GM19099 (cell line): ENCODE results near the gene B3GLCT.

Experiments used
- POLR2A ChIP-seq: IDR thresholded peaks from 3 replicates; pipeline ENCODE4 v1.6.1; 2011; ENCODE audit warnings: low read depth; ENCODE audit not compliant: insufficient read length; ENCODE audit errors: extremely low read depth

Gene B3GLCT

DNA sequence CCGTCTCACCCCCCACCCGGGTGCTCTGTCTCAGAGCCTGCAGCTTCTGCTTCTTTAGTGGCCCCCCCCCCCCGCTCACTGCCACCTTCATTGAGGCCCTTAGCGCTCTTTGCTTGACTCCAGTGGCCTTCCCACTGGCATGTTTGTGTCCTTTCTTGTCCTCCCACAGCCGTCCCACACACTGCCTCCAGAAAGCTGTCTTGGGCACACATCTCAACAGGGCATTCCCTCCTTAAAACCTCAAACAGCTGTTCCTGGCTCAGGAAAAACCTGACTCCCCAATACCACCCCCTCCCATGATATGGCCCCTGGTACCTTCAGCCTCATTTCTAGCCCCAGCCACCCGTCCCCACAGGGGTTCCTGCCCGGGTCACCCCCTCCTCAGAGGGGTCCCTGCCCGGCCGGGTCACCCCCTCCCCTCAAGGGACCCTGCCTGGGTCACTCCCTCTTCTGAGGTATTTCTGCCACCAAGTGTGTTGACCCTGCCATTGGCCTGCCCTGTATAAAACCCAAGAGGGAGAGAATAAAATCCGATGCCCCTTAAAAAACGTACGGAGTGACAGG, 8.9 kb downstream of the B3GLCT start:
- no peak for TF ChIP-seq POLR2A

DNA sequence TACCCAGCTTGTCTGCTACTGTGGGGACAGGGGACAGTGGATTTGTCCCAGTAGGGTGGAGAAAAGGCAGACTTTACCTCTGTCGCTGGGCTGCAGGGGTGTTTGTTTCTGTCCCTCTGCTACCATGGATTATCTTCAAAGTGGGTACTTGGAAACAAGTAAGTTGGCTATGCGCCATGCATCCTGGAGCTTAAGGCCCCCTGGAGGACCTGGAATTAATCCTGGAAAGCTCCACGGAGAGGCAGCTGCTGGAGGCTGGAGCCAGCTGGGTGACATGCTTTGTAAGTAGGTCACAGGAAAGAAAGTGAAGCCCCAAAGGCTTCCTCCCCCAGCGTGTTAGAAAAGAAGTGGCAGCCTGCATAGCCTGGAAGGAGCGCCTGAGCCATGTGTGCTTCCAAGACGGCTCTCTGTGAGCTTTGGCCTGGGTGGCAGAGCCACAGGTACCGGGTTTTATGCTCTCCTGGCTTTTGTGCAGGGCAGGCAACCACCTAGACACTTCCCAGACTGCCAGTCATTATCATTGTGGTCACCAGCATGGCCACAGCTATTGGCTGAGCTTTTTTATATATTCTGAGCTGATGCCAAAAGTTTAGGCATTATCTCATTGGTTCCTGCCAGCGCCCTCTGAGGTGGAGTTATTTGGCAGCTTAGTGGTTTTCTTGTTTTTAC, 9.5 kb downstream of the B3GLCT start:
- TF ChIP-seq POLR2A = no peak

DNA sequence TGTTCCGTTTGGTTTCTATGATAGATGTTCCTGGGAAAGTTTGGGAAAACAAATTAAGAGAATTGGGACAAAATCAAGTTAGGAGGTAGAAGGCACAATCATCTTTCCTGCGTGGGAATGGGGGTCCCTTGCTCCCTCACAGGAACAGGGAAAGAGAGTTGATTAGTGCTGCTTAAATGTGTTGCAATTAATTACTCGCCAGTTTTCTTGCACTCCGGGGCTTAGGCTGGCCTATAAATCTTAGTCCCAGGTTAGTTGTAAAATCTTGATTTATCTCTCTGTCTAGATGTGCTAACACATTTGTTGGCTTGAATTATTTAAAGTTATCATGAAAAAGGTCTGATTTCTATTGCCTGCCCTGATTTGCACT, 10.1 kb downstream of the B3GLCT start:
- TF ChIP-seq POLR2A = no peak

DNA sequence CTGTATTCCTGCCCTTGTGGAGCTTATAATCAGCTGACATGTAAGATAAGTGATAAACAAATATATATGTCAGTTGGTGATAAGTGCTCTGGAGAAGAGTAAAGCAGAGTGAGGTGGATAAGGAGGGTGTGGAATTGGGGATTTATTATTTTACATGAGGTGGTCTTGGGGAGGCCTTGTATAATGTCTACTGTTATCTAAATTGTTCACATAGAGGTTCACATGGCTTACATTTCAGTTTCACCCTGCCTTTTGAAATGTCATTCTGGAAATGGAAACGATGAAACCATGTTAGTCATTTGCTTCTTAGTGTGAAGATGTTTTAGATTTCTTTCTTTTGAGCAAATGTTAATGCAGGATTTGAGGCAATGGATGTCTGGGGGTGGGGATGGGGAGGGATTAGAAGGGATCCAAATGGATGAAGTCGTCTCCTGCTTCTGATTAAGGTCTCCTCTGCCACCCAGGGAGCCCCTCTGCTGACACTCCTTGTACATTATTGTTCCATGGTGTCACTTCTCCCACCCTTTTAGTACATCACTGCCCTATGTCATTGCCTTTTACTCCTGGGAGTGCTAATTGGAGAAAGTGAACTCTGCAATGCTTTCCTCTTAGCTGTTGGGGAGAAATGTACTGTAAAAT, 14.0 kb downstream of the B3GLCT start:
- no peak for TF ChIP-seq POLR2A

DNA sequence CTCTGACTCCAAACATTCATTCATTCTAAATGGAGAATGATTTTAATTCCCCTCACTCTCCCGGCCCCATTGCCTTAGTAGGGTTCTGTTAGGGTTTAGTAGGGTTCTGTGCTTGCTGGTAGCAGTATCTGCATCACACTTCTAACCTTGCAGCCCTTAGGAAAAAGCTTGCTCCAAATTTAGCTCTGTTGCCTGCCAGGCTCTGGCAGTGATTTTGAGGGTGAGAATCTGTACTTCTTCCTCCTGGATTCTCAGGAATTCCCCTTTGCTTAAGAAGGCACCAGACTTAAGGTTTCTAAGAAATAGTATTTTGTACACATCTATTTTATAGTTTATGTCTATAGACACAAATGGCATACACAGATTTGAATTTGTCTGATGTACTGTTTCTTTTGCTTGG, 14.7 kb downstream of the B3GLCT start:
- no peak for TF ChIP-seq POLR2A

DNA sequence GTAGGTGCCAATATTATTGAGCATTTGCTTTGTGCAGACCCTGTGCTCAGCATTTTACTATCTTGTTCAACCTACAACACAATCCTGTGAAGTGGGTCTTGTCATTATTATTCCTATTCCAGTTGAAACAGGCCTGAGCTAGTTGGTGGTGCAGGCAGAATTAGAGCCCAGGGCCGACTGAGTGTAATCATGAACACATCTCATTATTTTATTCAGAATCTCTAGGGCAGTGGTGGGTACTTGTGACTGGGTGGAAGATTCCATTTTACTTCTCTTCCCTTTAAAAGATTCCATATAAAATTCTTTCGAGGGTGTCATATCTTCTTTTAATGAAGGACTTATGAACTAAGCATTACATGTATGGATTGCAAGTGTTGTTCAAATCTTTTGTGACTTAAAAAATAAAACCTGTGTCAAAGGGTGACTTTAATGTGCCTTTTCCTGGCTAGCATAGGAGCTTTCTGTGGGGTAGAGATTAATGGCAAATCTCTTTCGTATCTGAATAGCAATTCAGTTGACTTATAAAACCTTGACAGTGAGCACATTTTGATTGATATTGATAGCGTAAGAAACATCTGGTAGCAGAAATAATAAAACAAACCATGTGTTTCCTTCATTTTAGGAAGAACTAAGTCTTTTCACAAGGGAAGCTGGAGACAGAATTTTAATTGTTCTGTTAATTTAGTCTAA, 20.3 kb downstream of the B3GLCT start:
- TF ChIP-seq POLR2A = no peak

DNA sequence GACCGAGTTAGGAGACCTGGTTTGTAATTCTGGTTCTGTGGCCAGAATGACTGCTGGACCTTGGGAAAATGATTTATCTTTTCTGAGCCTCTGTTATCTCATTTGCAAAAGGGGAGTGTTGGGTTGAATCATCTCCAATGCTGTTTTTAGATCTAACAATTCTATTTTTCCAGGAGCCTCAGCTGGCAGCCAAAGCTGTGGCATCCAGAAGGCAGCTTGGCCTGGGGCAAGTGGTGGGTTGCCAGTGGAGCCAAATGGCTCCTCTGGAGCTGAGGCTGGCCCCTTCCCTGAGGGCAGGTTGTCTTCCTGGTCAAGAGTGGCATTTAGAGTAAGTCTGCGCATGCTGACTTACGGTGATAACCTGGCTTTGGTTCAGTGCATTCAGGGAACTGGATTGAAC, 21.3 kb downstream of the B3GLCT start:
- TF ChIP-seq POLR2A = no peak

DNA sequence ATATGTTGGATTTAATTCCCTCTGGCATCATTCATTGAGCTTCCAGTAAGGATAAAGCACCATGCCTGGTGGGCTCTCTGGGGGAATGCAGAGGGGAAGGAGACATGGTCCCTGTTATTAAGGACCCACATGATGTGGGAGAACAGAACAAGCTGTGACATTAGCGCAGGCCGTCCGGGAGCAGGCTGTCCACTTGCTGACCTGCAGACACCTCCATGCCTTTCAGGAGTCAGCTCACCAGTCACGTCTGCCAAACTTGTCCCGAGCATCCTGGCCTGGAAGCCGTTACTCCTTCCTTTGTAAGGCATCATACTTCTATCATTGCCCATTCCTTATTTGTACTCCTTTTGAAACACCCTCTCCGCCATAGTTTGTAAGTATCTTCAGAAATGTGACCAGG, 23.4 kb downstream of the B3GLCT start:
- no peak for TF ChIP-seq POLR2A

DNA sequence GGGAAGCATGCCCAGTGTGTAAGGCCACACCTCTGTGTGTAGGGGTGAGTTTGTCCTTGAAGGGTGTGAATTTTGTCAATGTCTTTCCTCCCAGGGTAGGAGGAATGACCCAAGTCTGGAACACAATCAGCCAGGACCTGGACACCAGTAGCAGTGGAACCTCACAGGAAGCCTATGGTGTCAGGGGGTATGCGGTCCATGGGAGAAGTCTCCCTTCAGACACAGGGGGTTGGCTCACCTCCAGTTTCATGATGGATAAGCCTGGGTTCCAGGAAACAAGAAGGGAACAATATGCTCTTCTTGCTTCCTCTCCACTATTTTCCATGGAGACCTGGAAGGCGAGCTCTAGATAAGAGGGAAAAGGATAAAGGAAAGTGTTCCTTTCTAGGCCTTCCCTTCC, 23.9 kb downstream of the B3GLCT start:
- no peak for TF ChIP-seq POLR2A

DNA sequence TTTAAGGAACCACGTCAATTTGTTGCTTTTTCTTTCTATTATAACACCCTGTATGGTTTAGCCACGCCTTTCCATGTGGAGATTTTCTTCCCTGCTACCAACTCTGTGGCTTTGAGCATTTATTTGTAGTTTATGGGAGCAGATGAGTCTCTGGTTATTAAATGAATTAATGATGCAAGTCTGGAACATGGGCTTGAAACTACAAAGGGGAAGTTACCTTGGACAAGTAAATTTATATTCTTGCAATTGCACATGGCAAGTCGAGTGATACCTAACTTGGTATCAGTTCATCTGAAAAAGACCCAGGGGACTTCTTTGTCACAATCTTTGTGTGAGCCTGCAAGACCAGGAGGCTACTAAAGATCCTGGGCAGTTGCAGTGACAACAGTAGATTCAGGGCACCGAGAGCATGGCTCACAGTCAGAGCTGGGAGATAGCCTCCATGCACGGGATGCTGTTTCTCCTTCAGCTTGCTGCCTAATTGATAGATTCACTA, 24.4 kb downstream of the B3GLCT start:
- TF ChIP-seq POLR2A = no peak

DNA sequence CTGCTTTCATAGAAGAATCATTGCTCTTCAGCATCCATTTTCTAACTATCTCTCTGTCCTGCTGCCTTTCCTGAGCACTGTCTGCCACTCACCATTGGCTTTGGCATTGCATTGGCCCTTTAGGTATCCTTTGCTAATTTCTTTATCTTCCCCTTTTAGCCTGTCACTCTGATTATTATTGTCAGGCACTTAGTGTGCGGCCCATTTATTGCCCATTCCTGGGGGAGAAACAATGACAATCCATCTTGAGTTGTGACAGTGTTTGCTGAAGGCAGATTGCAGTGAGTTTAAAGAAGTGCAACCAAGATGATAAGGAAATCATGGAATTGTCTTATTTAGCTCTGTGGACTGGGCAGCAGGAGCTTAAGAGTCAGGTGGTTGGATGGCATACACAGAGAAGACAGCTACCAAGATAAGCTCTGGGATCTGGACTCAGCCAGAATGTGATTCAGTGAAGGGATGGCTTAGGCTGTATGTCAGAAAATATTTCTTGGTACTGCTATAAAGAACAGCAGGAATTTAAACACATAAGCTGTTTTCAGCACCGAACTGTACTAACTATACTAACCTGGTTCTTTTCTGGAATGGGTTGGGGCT, 25.3 kb downstream of the B3GLCT start:
- no peak for TF ChIP-seq POLR2A

DNA sequence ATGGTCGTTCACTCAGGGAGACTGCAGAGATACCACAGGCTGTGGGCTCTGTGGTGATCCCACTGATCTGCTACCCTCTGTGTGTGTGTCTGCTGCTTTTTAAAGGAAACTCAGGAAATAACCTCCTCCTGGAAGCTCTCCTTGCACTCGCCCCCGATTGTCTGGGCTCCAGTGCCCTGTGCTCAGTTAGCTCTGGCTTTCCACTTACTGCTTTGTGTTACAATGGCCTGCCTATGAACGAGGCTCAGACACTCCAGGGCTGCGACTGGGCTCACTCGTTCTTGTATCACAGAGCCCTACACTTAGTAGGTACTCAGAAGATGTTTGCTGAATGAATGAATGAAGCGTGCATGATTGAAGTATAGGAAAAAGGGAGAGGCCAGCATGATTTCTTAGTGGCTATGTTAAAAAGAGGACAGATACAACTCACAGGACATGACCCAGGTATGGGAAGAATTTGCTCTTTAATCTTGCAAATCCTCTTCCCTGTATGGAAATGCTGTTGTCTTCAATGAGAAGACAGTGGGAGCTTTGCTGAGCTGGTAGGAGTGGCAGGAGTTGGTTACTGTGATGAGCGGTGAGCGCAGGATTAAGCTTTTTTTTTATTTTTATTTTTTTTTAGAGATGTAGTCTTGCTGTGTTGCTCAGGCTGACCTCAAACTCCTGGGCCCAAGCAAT, 26.4 kb downstream of the B3GLCT start:
- no peak for TF ChIP-seq POLR2A

DNA sequence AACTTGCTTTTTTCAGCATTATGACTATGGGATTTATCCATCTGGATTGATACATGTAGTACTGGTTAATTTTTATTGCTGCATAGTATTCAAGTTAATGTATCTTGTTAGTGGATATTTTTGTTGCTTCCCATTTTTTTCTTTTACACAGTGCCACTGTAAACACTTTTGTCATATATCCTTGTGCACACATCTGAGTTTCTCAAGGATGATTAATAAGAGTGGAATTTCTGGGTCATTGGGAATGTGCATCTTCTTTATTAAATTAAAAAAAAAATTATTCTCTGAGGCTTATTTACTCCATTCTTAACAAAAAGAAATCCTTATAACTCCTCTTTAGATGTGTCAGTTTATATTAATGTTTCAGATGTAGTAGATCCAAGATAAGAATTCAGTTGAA, 27.3 kb downstream of the B3GLCT start:
- TF ChIP-seq POLR2A = no peak

DNA sequence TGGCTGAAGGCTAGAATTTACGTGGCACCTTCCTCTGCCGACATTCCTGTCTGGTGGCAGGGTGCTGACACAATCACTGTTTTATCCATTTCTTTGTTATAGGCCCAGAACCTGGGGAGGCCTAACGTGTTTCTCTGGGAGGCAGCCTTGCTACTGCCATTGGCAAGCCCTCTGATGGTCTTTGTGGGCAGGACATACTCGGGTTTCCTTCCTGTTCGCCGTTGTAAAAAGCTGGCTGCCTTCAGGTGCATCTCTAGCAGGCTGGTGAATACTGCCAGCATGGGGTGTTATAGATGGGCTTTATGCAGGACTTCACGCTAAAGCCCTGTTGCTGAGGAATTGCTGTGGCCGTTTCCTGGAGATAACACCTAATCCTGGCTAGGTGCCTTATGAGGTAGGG, 28.1 kb downstream of the B3GLCT start:
- TF ChIP-seq POLR2A = no peak

DNA sequence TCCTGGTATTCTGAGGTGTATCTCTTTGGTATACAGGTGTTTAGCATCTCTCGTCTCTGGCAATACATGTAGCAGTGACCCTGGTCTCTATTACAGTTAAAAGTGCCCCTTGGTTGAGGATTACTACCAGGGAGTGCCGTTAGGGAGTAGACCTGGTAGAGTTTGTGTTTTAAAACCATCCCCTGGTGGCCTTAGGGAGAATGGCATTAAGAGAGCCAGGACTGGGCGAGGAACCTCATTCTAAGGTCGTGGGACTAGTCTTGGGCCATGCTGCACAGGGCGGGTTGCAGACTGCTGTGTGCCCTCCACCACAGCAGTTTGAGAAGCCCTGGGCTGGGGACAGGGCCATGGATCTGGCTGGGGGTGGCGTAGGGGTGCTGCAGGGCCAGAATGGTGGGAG, 35.0 kb downstream of the B3GLCT start:
- no peak for TF ChIP-seq POLR2A

DNA sequence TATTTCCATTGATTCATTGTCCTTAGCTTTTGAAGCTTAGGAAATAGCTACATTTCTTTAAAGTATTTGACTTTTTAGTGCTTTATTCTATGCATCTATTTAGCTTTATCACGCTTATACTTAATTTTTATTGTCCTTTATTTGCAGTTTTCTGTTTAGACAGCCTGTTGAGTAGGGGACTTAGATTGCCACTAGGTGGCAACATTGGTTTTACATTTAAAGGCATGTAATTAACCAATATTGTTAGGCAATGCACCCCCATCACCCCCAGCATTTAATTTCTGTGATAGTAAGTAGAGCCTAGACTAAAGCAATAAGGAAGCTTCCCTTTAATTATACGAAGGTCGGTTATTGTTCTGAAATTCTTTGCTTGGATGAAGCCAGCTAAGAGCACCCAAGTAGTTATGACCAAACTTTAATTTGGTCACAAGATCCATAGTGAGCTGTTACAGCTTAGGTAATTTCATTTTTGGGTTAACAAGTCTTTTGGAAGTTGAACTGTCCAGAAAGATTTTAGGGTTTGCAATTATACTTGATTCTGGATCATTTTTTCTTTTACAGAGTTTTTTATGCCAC, 36.5 kb downstream of the B3GLCT start:
- no peak for TF ChIP-seq POLR2A
